ENCODE measurements around the gene CCDC142. TPM values are rescaled to one million over a fixed set of nuclear protein-coding genes. Genes with fewer than 3 reads are reported as not detected.

Gene CCDC142
- total RNA-seq = 11.3 and 14.5 TPM in 2 replicates

GRCh38 chr2:74482801-74483674 is at the start of gene CCDC142, which contains the start of gene TTC31:
CCDC142 (minus strand) TSS chr2:74482998; CDS start chr2:74482837, 161 bp downstream.
TTC31 (plus strand) TSS chr2:74483081; CDS start chr2:74483096, 15 bp downstream.

GRCh38 chr2:74529357-74530238 is 46.8 kb upstream of the CCDC142 start, which contains the start of the genes AUP1 and HTRA2:
AUP1 (minus strand) TSS chr2:74529706; CDS start chr2:74529629, 77 bp downstream.
HTRA2 (plus strand) TSS chr2:74529933; CDS start chr2:74530007, 74 bp downstream.

GRCh38 chr2:74525717-74526648 is 43.2 kb upstream of the CCDC142 start, which contains the start of gene DQX1:
DQX1 (minus strand) TSS chr2:74526231; CDS start chr2:74525729, 502 bp downstream.

GRCh38 chr2:74514368-74515270 is 31.8 kb upstream of the CCDC142 start, which contains the start of gene TLX2:
TLX2 (plus strand) TSS chr2:74514450; CDS start chr2:74514807, 357 bp downstream.

GRCh38 chr2:74507145-74507925 is 24.5 kb upstream of the CCDC142 start, which contains the start of gene PCGF1:
PCGF1 (minus strand) TSS chr2:74507695; CDS start chr2:74507668, 27 bp downstream.

GRCh38 chr2:74499267-74499939 is 16.6 kb upstream of the CCDC142 start, which contains the start of gene LBX2:
LBX2 (minus strand) TSS chr2:74499603; CDS start chr2:74499537, 66 bp downstream.

GRCh38 chr2:74472086-74472944 is 10.5 kb downstream of the CCDC142 start, which contains the start of gene MRPL53:
MRPL53 (minus strand) TSS chr2:74472680; CDS start chr2:74472660, 20 bp downstream.

GRCh38 chr2:74458132-74458937 is 24.5 kb downstream of the CCDC142 start, which contains the start of gene WBP1:
WBP1 (plus strand) TSS chr2:74458438; CDS start chr2:74458603, 165 bp downstream.

GRCh38 chr2:74454654-74455511 is 27.9 kb downstream of the CCDC142 start, which contains the start of gene INO80B:
INO80B (plus strand) TSS chr2:74455087; CDS start chr2:74455117, 30 bp downstream.

GRCh38 chr2:74441690-74442482 is 40.9 kb downstream of the CCDC142 start, which contains the start of gene RTKN:
RTKN (minus strand) TSS chr2:74441937; CDS start chr2:74441816, 121 bp downstream.

Measured in tracheal epithelial cell (primary cell).